ENCODE data around the gene CHEK2.

DNA sequence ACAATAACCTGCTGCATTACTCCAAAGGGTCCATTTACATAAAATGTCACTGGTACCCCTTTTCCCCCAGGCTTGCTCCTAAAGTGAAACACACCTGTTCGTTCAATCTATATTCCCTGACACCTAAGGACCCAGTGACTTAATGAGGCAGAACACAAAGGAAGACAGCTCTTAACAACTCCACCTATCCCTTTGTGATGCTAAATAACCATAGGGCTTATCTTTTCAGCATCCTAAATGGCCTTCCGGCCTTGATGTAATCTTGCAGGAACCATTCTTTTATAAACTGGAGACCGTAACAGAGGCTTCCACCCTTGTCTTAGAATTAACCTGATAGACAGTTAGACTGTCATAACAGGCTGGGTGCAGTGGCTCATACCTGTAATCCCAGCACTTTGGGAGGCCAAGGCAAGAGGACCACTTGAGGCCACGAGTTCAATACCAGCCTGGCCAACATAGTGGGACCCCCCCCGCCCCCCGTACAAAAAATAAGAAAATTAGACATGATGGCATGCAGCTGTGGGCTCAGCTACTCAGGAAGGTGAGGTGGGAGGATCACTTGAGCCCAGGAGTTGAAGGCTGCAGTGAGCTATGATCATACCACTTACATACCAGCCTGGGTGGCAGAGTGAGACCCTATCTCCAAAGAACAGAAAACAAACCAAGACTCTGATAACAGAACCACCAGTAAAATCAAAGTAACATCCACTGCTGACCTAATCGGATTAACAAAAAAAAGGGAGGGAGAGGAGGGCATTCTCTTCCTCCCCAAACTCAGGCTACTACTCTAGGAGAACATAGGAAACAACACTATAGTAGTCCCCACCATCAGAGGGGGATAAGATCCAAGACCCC lies 5.1 kb downstream of the CHEK2 start:
- TF ChIP-seq, protein P1, sequence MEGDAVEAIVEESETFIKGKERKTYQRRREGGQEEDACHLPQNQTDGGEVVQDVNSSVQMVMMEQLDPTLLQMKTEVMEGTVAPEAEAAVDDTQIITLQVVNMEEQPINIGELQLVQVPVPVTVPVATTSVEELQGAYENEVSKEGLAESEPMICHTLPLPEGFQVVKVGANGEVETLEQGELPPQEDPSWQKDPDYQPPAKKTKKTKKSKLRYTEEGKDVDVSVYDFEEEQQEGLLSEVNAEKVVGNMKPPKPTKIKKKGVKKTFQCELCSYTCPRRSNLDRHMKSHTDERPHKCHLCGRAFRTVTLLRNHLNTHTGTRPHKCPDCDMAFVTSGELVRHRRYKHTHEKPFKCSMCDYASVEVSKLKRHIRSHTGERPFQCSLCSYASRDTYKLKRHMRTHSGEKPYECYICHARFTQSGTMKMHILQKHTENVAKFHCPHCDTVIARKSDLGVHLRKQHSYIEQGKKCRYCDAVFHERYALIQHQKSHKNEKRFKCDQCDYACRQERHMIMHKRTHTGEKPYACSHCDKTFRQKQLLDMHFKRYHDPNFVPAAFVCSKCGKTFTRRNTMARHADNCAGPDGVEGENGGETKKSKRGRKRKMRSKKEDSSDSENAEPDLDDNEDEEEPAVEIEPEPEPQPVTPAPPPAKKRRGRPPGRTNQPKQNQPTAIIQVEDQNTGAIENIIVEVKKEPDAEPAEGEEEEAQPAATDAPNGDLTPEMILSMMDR (IDR thresholded peaks at IDR 0.05), result no peak
- no peak for TF ChIP-seq POLR2AphosphoS5 (IDR thresholded peaks at IDR 0.05; ENCODE audit: insufficient read depth in 1 of 2, low read depth in 1 of 2)
- TF ChIP-seq POLR2A (IDR thresholded peaks at IDR 0.05), result no peak

Measured in vagina (tissue), 2 donors.